IPS-11a (cell line): ENCODE results near the gene FAM135A.
"Not testable (repeated sequence)": the region's sequence is repeated elsewhere in the genome, so short reads cannot be mapped to it uniquely, and the experiment has no call there.

Experiments used
- H3K4me3 ChIP-seq: one replicate; pipeline ENCODE4 v1.5.1; 2013; ENCODE audit warnings: low read depth, low read length, control low read depth

Gene FAM135A

GRCh38 chr6:70537266-70537665, 124.0 kb downstream of the FAM135A start:
- no peak overlapping the region for H3K4me3 ChIP-seq

DNA sequence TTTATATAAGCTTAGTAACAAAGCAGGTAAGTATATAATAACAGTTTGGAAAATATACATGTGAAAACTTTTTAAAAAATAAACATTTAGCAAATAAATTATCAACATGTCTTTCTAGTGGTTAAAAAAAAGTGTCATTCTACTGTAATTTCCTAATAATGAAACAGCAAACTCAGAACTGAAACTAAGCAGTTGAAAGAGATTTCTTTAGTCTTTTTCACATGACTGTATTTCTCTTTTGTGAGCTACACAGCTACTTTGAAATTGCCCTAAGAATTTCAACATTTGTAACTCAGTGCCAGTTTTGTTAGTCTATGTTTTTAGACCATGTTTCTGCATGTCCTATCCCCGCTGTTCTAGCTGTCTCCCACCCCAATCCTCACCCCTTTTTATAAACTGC, 125.1 kb downstream of the FAM135A start:
- no peak overlapping the region for H3K4me3 ChIP-seq

GRCh38 chr6:70547313-70547712, 134.0 kb downstream of the FAM135A start:
- H3K4me3 ChIP-seq: no peak overlapping the region

DNA sequence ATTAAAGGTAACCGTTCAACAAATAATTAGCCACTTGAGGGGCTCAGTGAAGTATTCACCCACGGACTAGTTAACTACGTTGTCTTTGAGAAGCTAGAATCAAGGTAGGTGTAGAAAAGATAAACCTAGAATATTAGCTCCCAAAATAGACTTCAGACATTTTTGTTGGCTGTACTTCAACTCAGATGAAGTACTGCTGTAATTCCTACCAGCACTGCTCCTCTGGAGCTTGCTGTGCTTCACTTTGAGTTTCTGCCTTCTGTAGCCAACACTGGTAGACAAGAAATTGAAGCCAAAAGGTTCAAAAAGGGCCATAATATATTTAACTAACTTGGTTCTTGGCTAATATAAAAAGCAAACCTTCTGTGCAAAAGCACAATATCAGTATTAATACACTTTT, 134.6 kb downstream of the FAM135A start:
- no peak overlapping the region for H3K4me3 ChIP-seq

DNA sequence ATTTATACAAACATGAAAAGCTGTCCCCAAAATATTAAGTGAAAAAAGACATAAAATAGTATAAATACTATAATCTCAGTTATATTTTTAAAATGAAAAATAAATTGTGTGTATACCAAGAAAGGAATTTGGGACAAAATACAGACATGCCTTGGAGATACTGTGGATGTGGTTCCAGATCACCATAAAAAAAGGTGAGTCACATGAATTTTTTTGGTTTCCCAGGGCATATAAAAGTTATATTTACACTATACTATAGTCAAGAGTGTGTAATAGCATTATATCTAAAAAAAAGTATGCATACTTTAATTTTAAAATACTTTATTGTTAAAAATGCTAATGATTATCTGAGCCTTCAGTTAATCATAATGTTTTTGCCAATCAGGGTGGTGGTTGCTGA, 136.0 kb downstream of the FAM135A start:
- no peak overlapping the region for H3K4me3 ChIP-seq

GRCh38 chr6:70551566-70551965, 138.3 kb downstream of the FAM135A start:
- no peak overlapping the region for H3K4me3 ChIP-seq

GRCh38 chr6:70552286-70552940, 139.1 kb downstream of the FAM135A start:
- not testable (repeated sequence) for H3K4me3 ChIP-seq

- H3K4me3 ChIP-seq: no peak overlapping the region
Measured at GRCh38 chr6:70552974-70553373, 139.7 kb downstream of the FAM135A start.

DNA sequence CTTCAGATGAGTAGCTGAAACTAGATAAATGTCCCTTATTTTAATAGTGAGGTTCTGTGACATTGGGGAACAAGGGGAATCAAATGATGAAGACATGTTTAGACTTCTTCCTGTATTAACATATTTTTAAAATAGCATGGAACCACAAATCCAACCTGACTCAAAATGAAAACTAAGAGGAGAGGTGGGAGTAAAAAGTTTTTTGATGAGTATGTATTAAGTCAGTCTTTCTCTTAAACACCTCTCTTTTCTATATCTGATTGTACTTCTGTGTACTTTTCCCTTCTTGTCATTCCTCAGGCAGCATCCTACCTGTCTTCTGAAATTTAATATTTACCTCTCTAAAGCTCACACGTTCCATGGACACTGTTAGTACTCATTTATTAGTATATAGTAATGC, 144.7 kb downstream of the FAM135A start:
- no peak overlapping the region for H3K4me3 ChIP-seq

GRCh38 chr6:70562401-70562800, 149.1 kb downstream of the FAM135A start:
- not testable (repeated sequence) for H3K4me3 ChIP-seq

- H3K4me3 ChIP-seq: no peak overlapping the region
Measured at GRCh38 chr6:70563530-70563929, 150.2 kb downstream of the FAM135A start.

DNA sequence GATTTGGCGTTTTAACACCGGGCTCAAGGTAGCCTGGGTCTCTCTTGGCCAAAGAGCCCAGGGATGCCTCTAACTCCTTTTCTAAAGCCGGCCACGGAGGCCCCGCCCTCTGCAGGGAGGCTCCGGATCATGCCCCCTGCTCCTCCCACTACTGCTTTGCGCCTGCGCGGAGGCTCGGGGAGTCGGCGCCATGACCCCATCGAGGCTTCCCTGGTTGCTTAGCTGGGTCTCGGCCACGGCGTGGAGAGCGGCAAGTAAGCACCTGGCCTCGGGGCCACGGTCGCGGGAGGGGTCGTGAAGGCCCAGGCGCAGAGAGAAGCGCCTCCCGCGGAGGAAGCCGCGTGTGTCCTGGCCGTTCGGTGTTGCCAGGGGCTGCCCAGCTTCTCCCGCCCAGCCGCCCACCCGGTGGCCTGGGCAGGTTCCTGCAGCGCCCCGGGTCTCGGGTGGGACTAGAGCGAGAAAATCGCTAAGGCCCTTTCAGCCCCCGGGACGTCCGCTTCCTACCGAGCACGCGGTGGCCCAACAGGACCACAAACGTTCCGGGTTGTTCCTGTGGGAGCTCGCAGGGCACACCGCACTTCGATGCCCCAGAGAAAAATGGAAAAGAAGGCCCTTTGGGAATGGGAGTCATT, 153.6 kb downstream of the FAM135A start, which contains the start of gene SDHAF4:
TSS of gene SDHAF4 (plus strand) at position 180 of the 632 bp plus-strand sequence. CDS start at position 191, 11 bp downstream.
- H3K4me3 ChIP-seq: peak within 1 kb of the TSS; percentile 85

DNA sequence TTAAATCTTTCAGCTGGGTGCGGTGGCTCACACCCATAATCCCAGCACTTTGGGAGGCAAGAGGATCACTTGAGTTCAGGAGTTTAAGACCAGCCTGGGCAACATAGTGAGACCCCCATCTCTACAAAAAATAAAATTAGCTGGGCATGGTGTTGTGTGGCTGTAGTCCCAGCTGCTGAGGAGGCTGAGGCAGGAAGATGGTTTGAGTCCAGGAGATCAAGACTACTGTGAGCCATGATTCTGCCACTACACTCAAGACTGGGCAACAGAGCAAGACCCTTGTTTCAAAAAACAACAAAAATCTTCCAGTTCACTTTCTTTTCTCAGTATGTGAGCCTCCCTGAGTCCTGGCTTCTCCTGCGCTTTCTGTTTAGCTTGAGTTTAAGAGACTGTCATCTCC, 161.3 kb downstream of the FAM135A start:
- H3K4me3 ChIP-seq: no peak overlapping the region

GRCh38 chr6:70575899-70576495, 162.7 kb downstream of the FAM135A start:
- no peak overlapping the region for H3K4me3 ChIP-seq

DNA sequence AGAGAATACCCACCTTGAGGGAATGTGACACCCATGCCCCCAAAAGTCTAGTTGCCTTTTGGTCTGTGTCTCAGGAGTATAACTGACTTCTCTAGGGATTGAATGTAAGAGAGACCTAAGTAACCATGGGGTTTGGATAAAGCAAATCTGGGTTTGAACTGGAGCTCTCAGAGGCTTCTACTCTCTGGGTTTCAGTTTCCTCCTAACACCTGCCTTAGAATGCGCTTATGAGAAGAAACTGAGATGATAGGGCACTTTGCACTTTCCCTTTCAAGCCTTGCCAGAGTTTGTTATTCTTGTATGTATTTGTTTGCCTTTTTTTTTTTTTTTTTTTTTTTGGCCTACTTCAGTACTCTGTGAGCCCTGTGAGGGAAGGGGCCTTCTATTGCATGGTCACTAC, 172.8 kb downstream of the FAM135A start:
- H3K4me3 ChIP-seq: no peak overlapping the region

- H3K4me3 ChIP-seq: no peak overlapping the region
Measured at GRCh38 chr6:70590400-70590799, 177.1 kb downstream of the FAM135A start.

- H3K4me3 ChIP-seq: no peak overlapping the region
Measured at GRCh38 chr6:70592391-70593117, 179.2 kb downstream of the FAM135A start.

- no peak overlapping the region for H3K4me3 ChIP-seq
Measured at GRCh38 chr6:70593118-70593486, 179.8 kb downstream of the FAM135A start.

GRCh38 chr6:70599187-70599586, 185.9 kb downstream of the FAM135A start:
- no peak overlapping the region for H3K4me3 ChIP-seq

DNA sequence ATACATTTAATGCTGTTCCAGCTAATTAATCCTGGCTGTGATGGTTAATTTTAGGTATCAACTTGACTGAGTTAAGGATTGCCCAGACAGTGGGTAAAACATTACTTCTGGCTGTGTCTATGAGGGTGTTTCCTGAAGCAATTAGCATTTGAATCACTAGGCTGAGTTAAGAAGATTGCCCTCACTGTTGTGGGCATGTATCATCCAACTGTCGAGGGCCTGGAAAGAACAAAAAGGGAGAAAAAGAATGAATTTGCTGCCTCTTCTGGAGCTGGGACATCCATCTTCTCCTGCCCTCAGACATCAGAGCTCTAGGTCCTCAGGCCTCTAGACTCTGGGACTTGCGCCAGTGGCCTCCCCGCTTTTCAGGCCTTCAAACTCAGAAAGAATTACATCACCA, 187.7 kb downstream of the FAM135A start:
- no peak overlapping the region for H3K4me3 ChIP-seq

DNA sequence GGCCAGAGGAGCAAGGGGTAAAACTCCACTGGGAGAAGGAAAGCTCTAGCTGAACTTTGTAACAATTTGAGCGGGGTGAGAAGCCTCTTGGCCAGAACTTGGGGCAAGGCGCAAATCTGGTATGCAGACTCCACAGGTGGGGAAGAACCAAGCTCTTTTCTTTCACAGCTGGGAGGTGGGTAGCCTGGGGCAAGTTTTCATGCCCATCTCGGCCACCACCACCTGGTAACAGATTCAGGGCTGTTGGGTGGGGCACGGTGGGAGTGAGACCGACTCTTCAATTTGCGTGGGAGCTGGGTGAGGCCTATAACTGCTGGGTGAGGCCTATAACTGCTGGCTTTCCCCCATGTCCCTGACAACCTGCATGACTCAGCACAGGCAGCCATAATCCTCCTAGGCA, 190.9 kb downstream of the FAM135A start:
- H3K4me3 ChIP-seq: no peak overlapping the region

DNA sequence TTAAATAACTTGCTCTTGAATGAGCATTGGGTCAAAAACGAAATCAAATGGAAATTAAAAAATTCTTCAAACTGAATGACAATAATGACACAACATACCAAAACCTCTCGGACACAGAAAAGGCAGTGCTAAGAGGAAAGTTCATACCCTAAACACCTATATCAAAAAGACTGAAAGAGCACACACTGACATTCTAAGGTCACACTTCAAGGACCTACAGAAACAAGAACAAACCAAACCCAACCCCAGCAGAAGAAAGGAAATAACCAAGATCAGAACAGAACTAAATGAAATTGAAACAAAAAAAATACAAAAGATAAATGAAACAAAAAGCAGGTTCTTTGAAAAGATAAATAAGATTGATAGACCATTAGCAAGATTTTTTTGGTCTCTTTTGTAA, 194.1 kb downstream of the FAM135A start:
- not testable (repeated sequence) for H3K4me3 ChIP-seq
